RPMI8226 (cell line): ENCODE measurements around the gene SORBS2.
A peak's percentile ranks its signal among the peaks of the same experiment; 100 is the strongest.
"Not testable (repeated sequence)": the region's sequence is repeated elsewhere in the genome, so short reads cannot be mapped to it uniquely, and the experiment has no call there.

Source experiments
- DNase-seq: peaks from one replicate; pipeline ENCODE4 v3.0.0-alpha.2; 2015

SORBS2 gene

GRCh38 chr4:185811509-185812364, at the start of gene SORBS2:
Gene SORBS2, minus strand, starts transcription at chr4:185812194. Its CDS starts 121,623 bp downstream, at chr4:185690571.
- DNase-seq = peak; percentile 32

- DNase-seq = no peak
Measured at GRCh38 chr4:185859111-185859510, 47.1 kb upstream of the SORBS2 start.

GRCh38 chr4:185857561-185857960, 45.6 kb upstream of the SORBS2 start:
- DNase-seq = not testable (repeated sequence)

GRCh38 chr4:185853841-185854240, 41.8 kb upstream of the SORBS2 start:
- DNase-seq = no peak

- DNase-seq = no peak
Measured at GRCh38 chr4:185852961-185853360, 41.0 kb upstream of the SORBS2 start.

GRCh38 chr4:185849664-185850550, 37.9 kb upstream of the SORBS2 start:
- no peak for DNase-seq

GRCh38 chr4:185847352-185848097, 35.5 kb upstream of the SORBS2 start:
- DNase-seq = no peak

- no peak for DNase-seq
Measured at GRCh38 chr4:185846505-185847150, 34.6 kb upstream of the SORBS2 start.

GRCh38 chr4:185845966-185846365, 34.0 kb upstream of the SORBS2 start:
- DNase-seq = no peak

- DNase-seq = no peak
Measured at GRCh38 chr4:185841451-185841850, 29.5 kb upstream of the SORBS2 start.

- no peak for DNase-seq
Measured at GRCh38 chr4:185840953-185841352, 29.0 kb upstream of the SORBS2 start.

- no peak for DNase-seq
Measured at GRCh38 chr4:185840201-185840600, 28.2 kb upstream of the SORBS2 start.

GRCh38 chr4:185839770-185840169, 27.8 kb upstream of the SORBS2 start:
- DNase-seq = no peak

GRCh38 chr4:185839194-185839712, 27.3 kb upstream of the SORBS2 start:
- DNase-seq = no peak

- DNase-seq = no peak
Measured at GRCh38 chr4:185838514-185839193, 26.7 kb upstream of the SORBS2 start.

- DNase-seq = no peak
Measured at GRCh38 chr4:185838104-185838452, 26.1 kb upstream of the SORBS2 start.

- DNase-seq = no peak
Measured at GRCh38 chr4:185837415-185838103, 25.6 kb upstream of the SORBS2 start.

GRCh38 chr4:185836241-185837084, 24.5 kb upstream of the SORBS2 start:
- DNase-seq = no peak

- no peak for DNase-seq
Measured at GRCh38 chr4:185835814-185836213, 23.8 kb upstream of the SORBS2 start.

GRCh38 chr4:185835336-185835735, 23.3 kb upstream of the SORBS2 start:
- DNase-seq = no peak
